CD14-positive monocyte (primary cell): Measurements from ENCODE around the gene SNAI3. TPM values are rescaled to one million over a fixed set of nuclear protein-coding genes. Genes with fewer than 3 reads are reported as not detected.

ENCODE experiments used
- DNase-seq, 3 donors: peaks; one replicate each; pipeline ENCODE4 v3.0.0-alpha.2; 2011 to 2022
- H2AFZ ChIP-seq: 2 replicates; pipeline ENCODE4 v1.6.0; 2012; ENCODE audit warnings: mild to moderate bottlenecking, low read depth, low read length, inconsistent platforms; ENCODE audit not compliant: insufficient read depth, poor library complexity, severe bottlenecking
- H3K27ac ChIP-seq, 2 donors: 1 replicate in 1 of 2; 2 replicates in 1 of 2; pipeline ENCODE4 v1.5.1; 2012 to 2013; ENCODE audit warnings: low read length in 2 of 2, control low read depth in 1 of 2, inconsistent platforms in 1 of 2, low read depth in 1 of 2, mild to moderate bottlenecking in 1 of 2
- H3K27me3 ChIP-seq, 2 donors: one replicate each; pipeline versions ENCODE4 v1.6.0 to v1.6.1; 2011 to 2013; ENCODE audit warnings: low read length in 2 of 2; ENCODE audit not compliant: control insufficient read depth in 2 of 2, insufficient read depth in 2 of 2
- H3K36me3 ChIP-seq, 2 donors: replicated peaks in 1 of 2; 1 replicate in 1 of 2; 2 replicates in 1 of 2; pipeline versions ENCODE4 v1.5.1 to v1.6.1; 2012 to 2013; ENCODE audit warnings: low read length in 2 of 2, control low read depth in 1 of 2, inconsistent platforms in 1 of 2, mild to moderate bottlenecking in 1 of 2; ENCODE audit not compliant: insufficient read depth in 2 of 2, control insufficient read depth in 1 of 2
- H3K4me1 ChIP-seq, 2 donors: 1 replicate in 1 of 2; 2 replicates in 1 of 2; pipeline versions ENCODE4 v1.5.1 to v1.6.1; 2012 to 2013; ENCODE audit warnings: low read length in 2 of 2, control low read depth in 1 of 2, inconsistent platforms in 1 of 2, mild to moderate bottlenecking in 1 of 2, moderate library complexity in 1 of 2; ENCODE audit not compliant: insufficient read depth in 2 of 2, control insufficient read depth in 1 of 2
- H3K4me2 ChIP-seq: replicated peaks from 2 replicates; pipeline ENCODE3; 2012; ENCODE audit warnings: low read length, moderate library complexity, mild to moderate bottlenecking; ENCODE audit not compliant: poor library complexity, severe bottlenecking; ENCODE audit errors: extremely low read depth
- H3K4me3 ChIP-seq, 3 experiments: fragments of 200-600 bp in 1 of 3; sonication (generic) in 1 of 3; replicated peaks in 1 of 3; 1 replicate in 2 of 3; 2 replicates in 1 of 3; pipeline ENCODE4 v1.5.1; 2011 to 2013; ENCODE audit warnings: low read length in 3 of 3, mild to moderate bottlenecking in 3 of 3, control low read depth in 2 of 3, low read depth in 2 of 3, inconsistent platforms in 1 of 3, moderate library complexity in 1 of 3
- H3K79me2 ChIP-seq: 2 replicates; pipeline ENCODE4 v1.6.0; 2012; ENCODE audit warnings: mild to moderate bottlenecking, control low read depth, inconsistent platforms, low read length, moderate library complexity; ENCODE audit not compliant: insufficient read depth
- H3K9ac ChIP-seq: 2 replicates; pipeline ENCODE4 v1.6.0; 2017; ENCODE audit warnings: low read length, mild to moderate bottlenecking; ENCODE audit not compliant: insufficient read depth, poor library complexity, severe bottlenecking
- H3K9me3 ChIP-seq, 2 donors: replicated peaks in 1 of 2; 1 replicate in 1 of 2; 2 replicates in 1 of 2; pipeline versions ENCODE4 v1.5.1 to v1.6.1; 2012 to 2013; ENCODE audit warnings: low read length in 2 of 2, control low read depth in 1 of 2; ENCODE audit not compliant: control insufficient read depth in 1 of 2, insufficient read depth in 1 of 2
- H4K20me1 ChIP-seq: 2 replicates; pipeline ENCODE4 v1.6.0; 2012; ENCODE audit warnings: mild to moderate bottlenecking, low read length, control low read depth, moderate library complexity; ENCODE audit not compliant: insufficient read depth
- H3K27ac Mint-ChIP-seq, 7 donors: one replicate each; pipeline ENCODE4 v1.8.0; 2020; ENCODE audit warnings: mild to moderate bottlenecking in 7 of 7, mixed read lengths in 7 of 7, moderate library complexity in 6 of 7, inconsistent platforms in 2 of 7
- H3K27me3 Mint-ChIP-seq, 3 donors: one replicate each; pipeline ENCODE4 v1.8.0; 2021 to 2022; ENCODE audit warnings: low read depth in 3 of 3, mild to moderate bottlenecking in 3 of 3, mixed read lengths in 3 of 3, moderate library complexity in 3 of 3, inconsistent platforms in 1 of 3
- H3K36me3 Mint-ChIP-seq, 2 donors: one replicate each; pipeline ENCODE4 v1.8.0; 2020; ENCODE audit warnings: mixed read lengths in 2 of 2, inconsistent platforms in 1 of 2, mild to moderate bottlenecking in 1 of 2
- H3K4me1 Mint-ChIP-seq: one replicate; pipeline ENCODE4 v1.8.0; 2020; ENCODE audit warnings: mild to moderate bottlenecking, mixed read lengths
- H3K4me3 Mint-ChIP-seq, 2 donors: one replicate each; pipeline ENCODE4 v1.8.0; 2020; ENCODE audit warnings: mild to moderate bottlenecking in 2 of 2, mixed read lengths in 2 of 2, moderate library complexity in 1 of 2
- H3K9me3 Mint-ChIP-seq, 7 donors: one replicate each; pipeline ENCODE4 v1.8.0; 2020 to 2022; ENCODE audit warnings: mixed read lengths in 7 of 7, mild to moderate bottlenecking in 6 of 7, moderate library complexity in 6 of 7, inconsistent platforms in 2 of 7
- CTCF ChIP-seq: fragments of 200-600 bp; IDR thresholded peaks from one replicate; pipeline ENCODE4 v1.8.0; 2022; ENCODE audit warnings: antibody characterized with exemption, mild to moderate bottlenecking
- WGBS: methylation state at CpG from one replicate; pipeline ENCODE4 v1.1.5; 2013; ENCODE audit warnings: missing lambda C conversion rate; ENCODE audit not compliant: insufficient coverage; 5-methylcytosine and 5-hydroxymethylcytosine counted together
- intact Hi-C, 2 donors: fragments of 100-400 bp; cut with micrococcal nuclease; formaldehyde crosslinking; loops; one replicate each; pipeline versions ENCODE4 v1.15.0 to v1.15.1; 2023
- polyA plus RNA-seq, 3 donors: library from polyadenylated mRNA; depleted of rRNA in 1 of 3; unstranded in 2 of 3; stranded (reverse) in 1 of 3; fragments of 300-500 nt in 2 of 3; fragments of >200 nt in 1 of 3; fragmentation: Illumina TruSeq in 2 of 3; gene quantifications; 1 replicate in 2 of 3; 2 replicates in 1 of 3; pipeline ENCODE4 v1.2.3, GENCODE V29; 2012 to 2021

The SNAI3 gene
- polyA plus RNA-seq, 3 donors: 4.2 to 6.4 (median 5.3) TPM

GRCh38 chr16:88693420-88694177 is 7.3 kb upstream of the SNAI3 start:
- peaks cover 13% of the 10 kb centered on the region for H3K79me2 ChIP-seq
- H3K4me2 ChIP-seq: no peak overlapping the region
- H2AFZ ChIP-seq: no peak overlapping the region
- no peaks in the 10 kb centered on the region for H3K9me3 ChIP-seq
- H3K9ac ChIP-seq: no peak overlapping the region
- H3K36me3 ChIP-seq: peaks cover 34 to 39% of the 10 kb centered on the region in 2 donors
- intact Hi-C loops: no loop called here
- Mint-ChIP-seq H3K27ac (peak overlapping the region in 1 of 7 donors; percentile 65), H3K36me3 (peaks cover 39 to 41% of the 10 kb centered on the region in 2 donors), H3K27me3 (peaks cover 3 to 7% (median 6%) of the 10 kb centered on the region in 3 donors), H3K4me3 (no peak overlapping the region), H3K9me3 (no peaks in the 10 kb centered on the region), H3K4me1 (peaks cover 46% of the 10 kb centered on the region)
- no peaks in the 10 kb centered on the region for H3K27me3 ChIP-seq
- no peak for DNase-seq
- H3K4me1 ChIP-seq: peaks cover 32 to 38% of the 10 kb centered on the region in 2 donors
- TF ChIP-seq CTCF: no peak
- no peak overlapping the region for H3K4me3 ChIP-seq
- 95% methylated on average over 34 of the region's 39 CpGs for WGBS
- H3K27ac ChIP-seq: no peak overlapping the region
- H4K20me1 ChIP-seq: peaks cover 38% of the 10 kb centered on the region

- DNase-seq: no peak
- 100% methylated on average over 1 of the region's 10 CpGs for WGBS
- intact Hi-C loops: no loop called here
- Histone ChIP-seq H3K27me3 (no peaks in the 10 kb centered on the region), H2AFZ (no peak overlapping the region), H3K27ac (no peak overlapping the region), H3K4me2 (no peak overlapping the region), H4K20me1 (peaks cover 31% of the 10 kb centered on the region), H3K4me1 (peaks cover 32 to 38% of the 10 kb centered on the region in 2 donors), H3K36me3 (peaks cover 27 to 32% of the 10 kb centered on the region in 2 donors), H3K9ac (no peak overlapping the region), H3K9me3 (no peaks in the 10 kb centered on the region), H3K79me2 (peaks cover 5% of the 10 kb centered on the region), H3K4me3 (no peak overlapping the region)
- Mint-ChIP-seq H3K27me3 (peaks cover 7 to 14% (median 12%) of the 10 kb centered on the region in 3 donors), H3K9me3 (no peaks in the 10 kb centered on the region), H3K4me1 (peaks cover 50% of the 10 kb centered on the region), H3K4me3 (no peak overlapping the region), H3K36me3 (peaks cover 31 to 34% of the 10 kb centered on the region in 2 donors), H3K27ac (peak overlapping the region in 2 of 7 donors; percentile 65 to 87)
- TF ChIP-seq CTCF: no peak
Observed at GRCh38 chr16:88692861-88693260, 6.6 kb upstream of the SNAI3 start.
